GM19395 (cell line): Measurements from ENCODE around the gene WWOX.
A peak's percentile ranks its signal among the peaks of the same experiment; 100 is the strongest.
"Not testable (repeated sequence)": the region's sequence is repeated elsewhere in the genome, so short reads cannot be mapped to it uniquely, and the experiment has no call there.

Source experiments
- ATAC-seq: cut with Tn5 transposase; IDR thresholded peaks from one replicate; pipeline ENCODE4 v1.9.1; 2021; ENCODE audit warnings: mild to moderate bottlenecking, moderate library complexity; ENCODE audit not compliant: unreplicated experiment

The WWOX gene

DNA sequence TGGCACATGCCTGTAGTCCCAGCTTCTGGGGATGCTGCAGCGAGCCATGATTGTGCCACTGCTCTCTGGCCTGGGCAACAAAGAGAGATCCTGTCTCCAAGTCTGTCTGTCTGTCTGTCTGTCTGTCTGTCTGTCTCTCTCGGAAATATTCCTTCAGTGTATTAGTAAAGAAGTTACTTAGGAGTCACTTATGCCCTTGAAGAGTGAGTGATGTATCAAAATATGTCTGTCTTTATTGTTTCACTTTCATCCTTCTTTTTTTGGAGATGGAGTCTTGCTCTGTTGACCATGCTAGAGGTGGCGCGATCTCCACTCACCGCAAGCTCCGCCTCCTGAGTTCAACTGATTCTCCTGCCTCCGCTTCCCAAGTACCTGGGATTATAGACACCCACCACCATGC, 410.5 kb downstream of the WWOX start:
- ATAC-seq, result no peak

DNA sequence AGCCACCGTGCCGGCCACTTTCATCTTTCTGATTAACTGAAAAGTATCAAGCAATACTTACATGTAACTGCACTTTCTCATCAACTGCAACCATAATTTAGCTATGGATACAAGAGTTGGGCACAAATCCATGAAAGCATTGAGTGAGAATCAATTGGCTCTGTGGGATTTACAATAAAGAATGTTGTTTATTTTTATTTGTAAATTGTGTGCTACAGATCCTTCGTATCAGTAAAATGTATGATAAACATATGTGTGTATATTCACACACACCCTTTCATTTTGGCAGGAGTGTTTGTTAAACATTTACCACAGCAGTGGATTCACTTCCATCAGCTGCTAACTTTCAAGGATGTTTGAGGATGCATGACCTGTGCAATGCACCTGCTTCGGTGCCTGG, 411.0 kb downstream of the WWOX start:
- no peak for ATAC-seq

GRCh38 chr16:78513838-78514237, 414.4 kb downstream of the WWOX start:
- ATAC-seq, result no peak

DNA sequence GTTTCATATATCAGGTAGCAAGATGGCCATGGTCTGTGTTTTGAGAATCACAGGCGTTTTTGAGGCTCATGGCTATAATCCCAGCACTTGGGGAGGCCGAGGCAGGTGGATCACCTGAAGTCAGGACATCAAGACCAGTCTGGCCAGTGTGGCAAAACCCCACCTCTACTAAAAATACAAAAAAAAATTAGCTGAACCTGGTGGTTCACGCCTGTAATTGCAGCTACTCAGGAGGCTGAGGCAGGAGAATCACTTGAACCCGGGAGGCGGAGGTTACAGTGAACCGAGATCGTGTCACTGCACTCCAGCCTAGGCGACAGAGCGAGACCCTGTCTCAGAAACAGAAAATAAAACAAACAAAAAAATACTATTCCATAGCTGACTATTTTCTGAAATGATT, 415.4 kb downstream of the WWOX start:
- not testable (repeated sequence) for ATAC-seq

DNA sequence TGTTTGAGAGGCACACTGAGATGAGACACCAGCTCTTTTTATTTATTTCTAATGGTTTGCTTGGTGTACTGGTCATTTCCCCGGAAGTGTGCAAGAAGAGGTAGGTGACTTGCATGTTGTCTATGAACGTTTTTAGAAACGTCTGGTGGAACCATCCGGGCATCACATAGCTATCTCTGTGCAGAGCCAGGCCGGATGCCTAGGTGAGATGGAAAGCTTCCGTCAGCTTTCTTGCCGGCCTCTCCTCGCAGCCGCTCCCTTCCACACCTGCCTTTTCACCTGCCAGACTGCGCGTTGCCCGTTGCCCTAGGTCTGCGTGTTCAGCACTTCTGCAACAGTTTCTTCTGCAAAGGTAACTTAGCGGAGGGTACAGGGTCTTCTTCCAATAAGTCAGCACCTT, 416.0 kb downstream of the WWOX start:
- no peak for ATAC-seq

GRCh38 chr16:78516006-78516736, 416.7 kb downstream of the WWOX start:
- ATAC-seq, result no peak

DNA sequence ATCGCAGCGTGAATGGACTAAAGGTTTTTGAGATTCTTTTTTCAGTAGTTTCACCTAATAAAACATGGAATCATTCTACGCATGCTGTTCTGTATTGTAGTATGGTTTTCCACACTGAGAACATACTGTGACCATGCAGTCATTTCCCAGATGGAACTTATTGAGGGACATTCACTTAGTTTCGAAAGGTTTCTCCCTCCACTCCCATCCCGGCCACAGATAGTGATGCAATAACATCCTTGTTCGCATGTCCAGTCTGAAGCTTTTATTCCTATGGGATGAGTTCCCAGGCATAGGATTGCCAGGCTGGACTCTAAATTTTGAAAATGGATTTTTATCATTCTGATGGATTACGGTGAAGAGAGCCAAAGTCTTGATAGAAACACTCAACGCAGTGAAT, 420.4 kb downstream of the WWOX start:
- no peak for ATAC-seq

GRCh38 chr16:78520470-78520869, 421.0 kb downstream of the WWOX start:
- ATAC-seq, result no peak

DNA sequence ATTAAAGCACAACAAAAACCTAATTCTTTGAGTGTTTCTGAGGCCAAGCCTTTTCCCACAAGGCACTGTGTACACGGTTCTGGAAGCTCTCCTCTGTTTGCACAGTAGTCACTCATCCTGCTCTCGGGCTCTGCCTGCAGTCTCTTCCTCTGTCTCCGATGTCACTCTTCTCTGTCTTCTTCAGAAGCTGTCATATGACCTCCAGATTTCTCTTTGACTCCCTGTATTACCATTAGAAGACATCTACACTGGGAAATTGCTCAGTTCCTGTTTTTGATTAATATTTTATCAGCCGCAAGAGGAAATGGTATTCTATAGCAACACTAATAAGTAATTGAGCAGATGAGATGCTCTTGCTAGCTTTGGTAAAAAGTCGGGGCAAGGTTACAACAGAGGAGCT, 422.9 kb downstream of the WWOX start:
- ATAC-seq, result peak; percentile 88

- ATAC-seq, result peak; percentile 55
Measured at GRCh38 chr16:78523212-78523985, 423.9 kb downstream of the WWOX start.

DNA sequence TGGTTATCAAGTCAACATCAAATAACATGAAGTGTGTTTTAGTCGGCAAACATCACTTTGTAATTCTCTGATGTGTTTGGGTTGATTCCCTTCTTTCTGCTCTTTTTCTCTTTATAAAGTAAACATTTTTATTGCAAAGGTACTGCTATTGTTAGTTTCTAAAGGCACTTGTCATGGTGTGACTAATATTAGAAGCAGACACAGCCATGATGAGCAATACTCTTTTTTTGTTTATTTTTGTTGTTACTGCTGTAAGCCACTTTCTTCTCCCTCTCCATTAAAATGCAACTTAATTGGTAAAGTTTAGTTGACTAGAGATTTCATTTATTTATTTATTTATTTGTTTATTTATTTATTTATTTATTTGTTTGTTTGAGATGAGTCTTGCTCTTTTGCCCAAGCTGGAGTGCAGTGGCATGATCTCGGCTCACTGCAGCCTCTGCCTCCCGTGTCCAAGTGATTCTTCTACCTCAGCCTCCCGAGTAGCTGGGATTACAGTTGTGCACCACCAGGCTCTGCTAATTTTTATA, 424.7 kb downstream of the WWOX start:
- ATAC-seq, result no peak

GRCh38 chr16:78528265-78528664, 428.8 kb downstream of the WWOX start:
- no peak for ATAC-seq

DNA sequence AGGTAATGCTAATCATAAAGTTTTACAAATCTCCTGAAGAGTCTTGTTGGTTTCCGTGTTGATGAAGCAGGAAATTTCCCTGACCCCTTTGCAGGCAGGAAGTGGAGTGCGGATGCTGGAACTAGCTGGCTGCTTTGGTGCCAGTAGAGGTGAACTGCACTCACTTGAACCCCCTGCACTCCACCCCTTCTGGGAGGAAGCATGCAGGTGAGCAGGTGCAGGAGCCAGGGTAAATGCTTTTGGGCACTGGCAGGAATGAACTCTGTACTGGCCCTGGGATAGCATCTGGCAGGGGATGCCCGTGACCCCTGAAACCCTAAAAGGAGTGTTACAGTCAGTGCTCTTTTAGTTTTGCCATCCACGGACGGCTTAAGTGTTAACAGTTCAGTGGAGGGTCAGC, 430.4 kb downstream of the WWOX start:
- ATAC-seq, result no peak

DNA sequence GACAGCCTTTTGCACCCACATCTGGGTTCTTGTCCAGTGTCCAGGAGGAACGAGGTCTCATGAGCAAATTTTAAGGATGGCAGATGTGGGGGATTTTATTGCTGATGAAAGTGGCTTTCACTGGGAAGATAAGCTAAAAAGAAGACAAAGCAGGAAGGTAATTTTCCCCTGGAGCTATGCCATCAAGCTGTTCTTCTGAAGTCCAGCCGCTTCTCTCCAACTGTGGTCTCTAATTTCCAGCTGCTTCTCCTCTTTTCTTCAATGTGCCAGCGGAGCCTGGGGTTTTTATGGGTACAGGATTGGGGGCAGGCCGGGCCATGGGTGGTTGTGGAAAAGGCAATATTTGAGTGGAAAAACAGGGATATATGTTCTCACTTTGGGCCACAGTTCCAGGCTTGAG, 430.8 kb downstream of the WWOX start:
- no peak for ATAC-seq

DNA sequence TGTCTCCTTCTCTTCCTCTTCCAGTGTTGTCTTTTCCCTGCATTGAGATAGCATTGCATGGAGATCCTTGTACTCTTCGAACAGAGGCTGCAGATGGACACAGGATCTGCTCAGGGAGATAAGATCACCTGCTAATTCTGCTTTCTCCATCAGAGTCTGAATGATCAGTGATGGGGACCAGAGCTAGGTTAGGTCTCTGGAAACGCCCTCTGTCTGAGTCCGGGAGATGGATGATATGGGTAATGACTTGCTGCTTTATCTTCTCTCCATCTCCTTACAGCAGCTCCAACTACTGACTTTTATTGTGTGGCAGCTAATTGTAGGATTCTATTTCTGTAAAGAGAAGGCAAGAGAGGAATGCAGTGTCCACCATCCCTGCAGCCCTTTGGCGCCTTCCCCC, 435.6 kb downstream of the WWOX start:
- no peak for ATAC-seq

- ATAC-seq, result no peak
Measured at GRCh38 chr16:78537511-78537910, 438.1 kb downstream of the WWOX start.

DNA sequence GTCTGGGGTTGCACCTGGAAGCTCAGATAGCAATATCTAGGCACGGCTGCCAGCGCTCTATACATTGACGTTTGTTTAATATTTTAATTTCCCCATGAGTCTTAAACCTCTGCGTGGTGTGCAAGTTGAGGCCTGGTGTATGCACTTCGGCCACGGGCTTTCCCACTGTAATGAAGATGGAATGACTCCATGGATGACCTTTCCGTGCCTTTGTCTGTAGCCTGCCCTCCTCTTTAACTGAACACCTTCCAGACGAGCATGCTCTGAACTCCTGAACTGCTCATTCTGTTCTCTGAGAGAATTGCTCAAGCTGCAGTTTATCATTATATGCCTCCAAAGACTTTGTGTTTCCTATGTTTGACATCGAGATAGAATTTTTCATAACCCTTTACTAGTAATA, 438.8 kb downstream of the WWOX start:
- no peak for ATAC-seq

- ATAC-seq, result no peak
Measured at GRCh38 chr16:78538919-78539318, 439.5 kb downstream of the WWOX start.

- ATAC-seq, result no peak
Measured at GRCh38 chr16:78542419-78542818, 443.0 kb downstream of the WWOX start.

DNA sequence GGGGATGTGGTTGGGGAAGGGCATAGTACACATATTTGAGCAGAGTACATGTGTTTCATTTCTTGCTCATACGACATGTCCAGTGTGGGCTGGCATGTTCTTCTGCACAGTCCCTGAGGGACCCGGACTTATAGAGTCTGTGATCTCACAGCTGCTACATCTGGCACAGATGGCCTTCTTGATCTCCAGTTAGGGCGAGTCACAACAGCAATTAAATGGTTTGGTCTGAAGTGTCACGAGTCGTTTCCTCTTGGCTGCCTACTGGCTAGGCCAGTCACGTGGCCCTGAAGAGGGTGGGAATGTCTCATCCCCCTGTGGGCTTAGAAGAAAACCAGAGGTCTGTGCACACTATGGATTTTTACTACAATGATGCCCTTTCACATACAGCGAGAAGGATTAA, 443.6 kb downstream of the WWOX start:
- no peak for ATAC-seq

DNA sequence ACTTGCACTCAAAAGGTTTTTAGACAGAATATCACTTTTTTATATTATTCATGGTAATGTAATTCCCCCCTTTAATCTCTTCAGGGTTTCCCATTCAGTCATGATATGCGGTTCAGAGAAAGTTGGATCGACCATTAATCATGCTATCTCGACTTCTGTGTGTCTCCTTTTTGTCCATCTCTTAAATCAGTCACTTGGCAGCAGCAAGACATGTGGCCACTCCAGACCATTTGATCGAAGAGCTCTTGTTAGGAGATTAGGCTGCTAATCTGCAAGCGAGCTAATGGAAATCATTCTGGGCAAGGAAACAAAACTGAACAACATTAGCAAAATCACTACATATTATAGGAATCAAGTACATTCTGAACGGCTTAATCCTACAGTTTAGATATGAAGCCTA, 449.9 kb downstream of the WWOX start:
- no peak for ATAC-seq

DNA sequence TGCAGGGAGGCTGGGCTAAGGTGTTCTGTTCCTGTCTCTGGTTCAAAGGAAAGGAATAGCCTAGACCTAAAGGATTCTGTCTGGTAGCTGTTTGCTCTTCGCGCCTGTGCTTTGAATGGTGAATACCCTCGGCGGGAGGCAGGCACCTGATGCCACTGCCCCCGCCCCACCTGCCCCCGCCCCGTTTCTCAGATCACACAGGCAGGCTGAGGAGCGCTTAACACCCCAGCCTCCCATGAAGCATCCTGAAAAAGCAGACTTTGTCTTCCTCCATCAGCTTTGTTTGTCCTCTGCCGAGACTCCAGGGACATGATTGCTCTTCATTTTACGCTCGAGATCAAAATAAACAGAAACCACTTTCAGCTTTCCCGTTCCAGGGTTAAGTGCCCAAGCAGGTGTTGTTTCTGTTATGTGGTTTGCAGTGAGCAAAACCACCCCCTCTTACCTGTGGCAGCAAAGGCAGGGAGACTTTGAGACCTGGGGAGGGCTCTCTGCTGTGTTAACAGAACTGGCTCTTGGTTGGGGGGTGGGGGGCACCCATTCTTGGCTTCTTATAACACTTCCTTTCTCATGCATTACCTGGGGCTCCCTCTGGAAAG, 452.1 kb downstream of the WWOX start:
- no peak for ATAC-seq
